ENCODE results near the gene LINGO3.

DNA sequence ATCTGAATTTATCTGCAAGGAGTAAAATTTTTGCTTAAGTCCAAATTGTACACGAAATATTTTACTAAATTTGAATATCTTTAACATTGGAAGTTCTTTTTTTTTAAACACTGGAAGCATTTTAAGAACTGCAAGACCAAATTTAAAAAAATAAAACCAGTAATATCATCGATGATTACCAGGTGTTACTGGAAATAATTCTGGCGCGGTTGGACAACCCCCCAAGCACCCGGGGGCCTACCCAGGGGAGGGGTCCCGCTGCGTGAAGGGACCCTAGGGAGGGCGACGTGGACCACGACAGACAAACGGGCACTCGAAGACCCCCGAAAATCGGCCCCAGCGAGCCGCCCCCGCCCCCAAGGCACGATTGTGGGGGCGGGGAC, 39.1 kb downstream of the LINGO3 start:
- TF ChIP-seq POLR2AphosphoS5 (IDR thresholded peaks at IDR 0.05): no peak
- TF ChIP-seq, protein P1, sequence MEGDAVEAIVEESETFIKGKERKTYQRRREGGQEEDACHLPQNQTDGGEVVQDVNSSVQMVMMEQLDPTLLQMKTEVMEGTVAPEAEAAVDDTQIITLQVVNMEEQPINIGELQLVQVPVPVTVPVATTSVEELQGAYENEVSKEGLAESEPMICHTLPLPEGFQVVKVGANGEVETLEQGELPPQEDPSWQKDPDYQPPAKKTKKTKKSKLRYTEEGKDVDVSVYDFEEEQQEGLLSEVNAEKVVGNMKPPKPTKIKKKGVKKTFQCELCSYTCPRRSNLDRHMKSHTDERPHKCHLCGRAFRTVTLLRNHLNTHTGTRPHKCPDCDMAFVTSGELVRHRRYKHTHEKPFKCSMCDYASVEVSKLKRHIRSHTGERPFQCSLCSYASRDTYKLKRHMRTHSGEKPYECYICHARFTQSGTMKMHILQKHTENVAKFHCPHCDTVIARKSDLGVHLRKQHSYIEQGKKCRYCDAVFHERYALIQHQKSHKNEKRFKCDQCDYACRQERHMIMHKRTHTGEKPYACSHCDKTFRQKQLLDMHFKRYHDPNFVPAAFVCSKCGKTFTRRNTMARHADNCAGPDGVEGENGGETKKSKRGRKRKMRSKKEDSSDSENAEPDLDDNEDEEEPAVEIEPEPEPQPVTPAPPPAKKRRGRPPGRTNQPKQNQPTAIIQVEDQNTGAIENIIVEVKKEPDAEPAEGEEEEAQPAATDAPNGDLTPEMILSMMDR (IDR thresholded peaks at IDR 0.05): no peak
- no peak for TF ChIP-seq POLR2A (IDR thresholded peaks at IDR 0.05)
- no peak for TF ChIP-seq EP300 (IDR thresholded peaks at IDR 0.05)
